Stimulated activated CD4-positive, alpha-beta T cell treated with anti-CD3 and anti-CD28 coated beads, Interleukin-4, amount 100 ng/mL, for 4 hours (primary cell): Measurements from ENCODE around the gene CCDC7.
"Not testable (repeated sequence)": the region's sequence is repeated elsewhere in the genome, so short reads cannot be mapped to it uniquely, and the experiment has no call there.

Source experiments
- DNase-seq, 2 experiments: peaks; one replicate each; pipeline ENCODE4 v3.0.0-alpha.2; 2020

Gene CCDC7

DNA sequence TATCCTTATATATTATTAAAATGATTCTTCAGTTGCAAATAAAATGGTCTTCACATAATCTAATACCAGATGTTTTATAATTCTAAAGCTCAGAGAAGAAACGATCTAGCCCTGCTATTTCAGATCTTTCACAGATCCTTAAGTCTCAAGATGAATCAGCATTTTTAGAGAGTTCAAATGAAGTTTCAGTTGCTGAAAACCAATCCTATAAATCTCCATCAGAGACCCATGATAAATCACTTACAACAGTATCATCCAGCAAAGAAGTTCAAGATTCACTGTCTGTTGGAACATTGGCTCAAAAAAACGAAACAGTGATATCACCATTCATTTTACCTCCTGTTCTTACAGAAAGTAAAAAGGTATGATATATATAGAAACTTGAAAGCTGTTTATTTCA lies 137.0 kb downstream of the CCDC7 start:
- no peak for DNase-seq

DNA sequence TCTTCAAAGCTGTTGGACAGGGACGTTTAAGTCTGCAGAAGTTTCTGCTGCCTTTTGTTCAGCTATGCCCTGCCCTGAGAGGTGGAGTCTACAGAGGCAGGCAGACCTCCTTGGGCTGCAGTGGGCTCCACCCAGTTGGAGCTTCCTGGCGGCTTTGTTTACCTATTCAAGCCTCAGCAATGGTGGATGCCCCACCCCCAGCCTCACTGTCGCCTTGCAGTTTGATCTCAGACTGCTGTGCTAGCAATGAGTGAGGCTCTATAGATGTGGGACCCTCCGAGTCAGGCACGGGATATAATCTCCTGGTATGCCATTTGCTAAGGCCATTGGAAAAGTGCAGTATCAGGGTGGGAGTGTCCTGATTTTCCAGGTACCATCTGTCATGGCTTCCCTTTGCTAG lies 152.1 kb downstream of the CCDC7 start:
- DNase-seq: not testable (repeated sequence)

DNA sequence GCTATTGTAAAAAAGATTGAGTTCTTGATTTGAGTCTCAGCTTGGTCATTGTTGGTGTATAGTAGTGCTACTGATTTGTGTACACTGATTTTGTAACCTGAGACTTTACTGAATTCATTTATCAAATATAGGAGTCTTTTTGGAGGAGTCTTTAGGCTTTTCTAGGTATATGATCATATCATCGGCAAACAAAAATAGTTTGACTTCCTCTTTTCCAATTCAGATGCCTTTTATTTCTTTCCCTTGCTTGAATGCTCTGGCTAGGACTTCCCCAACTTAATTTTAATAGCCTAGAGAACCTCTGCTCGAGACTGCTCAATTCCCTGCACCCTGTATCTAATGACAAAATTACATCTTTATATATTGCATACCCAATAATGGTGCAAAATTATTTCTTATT lies 154.4 kb downstream of the CCDC7 start:
- no peak for DNase-seq

DNA sequence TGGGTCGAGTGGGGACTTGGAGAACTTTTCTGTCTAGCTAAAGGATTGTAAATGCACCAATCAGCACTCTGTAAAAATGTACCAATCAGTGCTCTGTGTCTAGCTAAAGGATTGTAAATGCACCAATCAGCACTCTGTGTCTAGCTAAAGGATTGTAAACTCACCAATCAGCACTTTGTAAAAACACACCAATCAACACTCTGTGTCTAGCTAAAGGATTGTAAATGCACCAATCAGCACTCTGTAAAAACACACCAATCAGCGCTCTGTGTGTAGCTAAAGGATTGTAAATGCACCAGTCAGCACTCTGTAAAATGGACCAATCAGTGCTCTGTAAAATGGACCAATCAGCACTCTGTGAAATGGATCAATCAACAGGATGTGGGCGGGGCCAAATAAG lies 155.6 kb downstream of the CCDC7 start:
- DNase-seq: not testable (repeated sequence)

DNA sequence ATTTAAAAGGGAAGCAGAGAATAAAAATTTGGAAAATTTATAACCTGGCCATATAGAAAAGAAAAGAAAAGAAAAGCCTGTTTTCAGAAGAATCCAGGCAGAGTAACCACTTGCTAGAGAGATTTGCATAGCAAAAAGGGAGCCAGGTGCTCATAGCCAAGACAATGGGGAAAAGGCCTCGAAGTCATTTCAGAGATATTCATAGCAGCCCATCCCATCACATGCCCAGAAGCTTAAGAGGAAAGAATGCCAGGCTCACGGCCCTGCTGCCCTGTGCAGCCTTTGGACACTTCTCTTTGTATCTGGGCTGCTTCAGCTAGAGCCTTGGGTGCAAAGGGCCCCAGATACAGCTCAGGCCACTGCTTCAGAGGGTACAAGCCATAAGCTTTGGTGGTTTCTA lies 159.8 kb downstream of the CCDC7 start:
- no peak for DNase-seq

DNA sequence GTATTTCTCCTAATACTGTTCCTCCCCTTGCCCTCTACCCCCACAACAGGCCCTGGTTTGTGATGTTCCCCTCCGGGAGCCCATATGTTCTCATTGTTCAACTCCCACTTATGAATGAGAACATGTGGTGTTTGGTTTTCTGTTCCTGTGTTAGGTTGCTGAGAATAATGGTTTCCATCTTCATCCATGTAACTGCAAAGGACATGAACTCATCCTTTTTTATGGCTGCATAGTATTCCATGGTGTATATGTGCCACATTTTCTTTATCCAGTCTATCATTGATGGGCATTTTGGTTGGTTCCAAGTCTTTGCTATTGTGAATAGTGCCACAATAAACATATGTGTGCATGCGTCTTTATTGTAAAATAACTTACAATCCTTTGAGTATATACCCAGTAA lies 164.6 kb downstream of the CCDC7 start:
- not testable (repeated sequence) for DNase-seq

DNA sequence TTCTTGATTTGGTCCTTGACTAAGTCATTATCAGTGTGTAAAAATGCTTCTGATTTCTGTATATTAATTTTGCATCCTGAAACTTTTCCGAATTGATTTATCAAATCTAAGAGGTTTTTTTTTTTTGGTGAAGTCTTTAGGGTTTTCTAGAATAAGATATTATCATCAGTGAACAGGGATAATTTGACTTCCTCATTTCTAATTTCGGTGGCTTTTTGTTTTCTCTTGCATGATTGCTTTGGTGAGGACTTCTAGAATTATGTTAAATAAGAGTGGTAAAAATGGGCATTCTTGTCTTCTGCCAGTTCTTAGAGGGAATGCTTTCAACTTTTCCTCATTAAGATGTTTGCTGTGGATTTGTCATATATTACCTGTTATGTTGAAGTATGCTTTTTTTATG lies 170.5 kb downstream of the CCDC7 start:
- DNase-seq: no peak

DNA sequence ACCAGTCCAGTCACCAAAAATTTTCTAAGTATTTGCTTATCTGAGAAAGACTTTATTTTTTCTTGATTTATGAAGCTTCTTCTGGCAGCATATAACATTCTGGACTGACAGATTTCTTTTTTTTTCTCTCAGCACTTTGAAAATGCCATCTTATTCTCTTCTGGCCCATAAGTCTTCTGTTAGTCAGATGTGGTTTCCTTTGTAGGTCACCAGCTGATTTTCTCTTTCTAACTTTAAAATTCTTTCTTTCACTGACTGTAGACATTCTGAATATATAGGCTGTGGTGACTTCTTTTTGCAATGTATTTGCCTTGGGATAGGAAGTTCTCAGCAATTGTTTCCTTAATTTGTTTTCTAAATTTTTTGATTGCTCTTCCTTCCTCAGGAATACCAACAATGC lies 172.5 kb downstream of the CCDC7 start:
- DNase-seq: no peak

DNA sequence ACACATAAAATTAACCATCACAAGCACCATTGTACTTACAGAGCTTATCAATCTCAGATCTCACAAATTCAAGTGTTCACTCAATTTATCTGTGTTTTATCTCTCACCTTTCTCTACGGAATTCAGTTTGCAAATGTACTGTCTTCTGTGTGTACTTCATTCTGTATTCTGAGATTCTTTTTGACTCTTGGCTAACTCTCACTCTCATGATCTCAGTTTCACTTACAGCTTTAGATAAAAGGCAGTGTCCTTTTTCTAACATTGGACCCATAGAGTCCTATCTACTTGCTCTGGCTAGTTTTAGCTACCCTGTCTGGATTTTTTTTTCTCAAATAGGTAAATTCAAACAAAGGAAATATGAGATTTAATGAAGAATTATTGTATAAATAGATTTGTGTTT lies 176.0 kb downstream of the CCDC7 start:
- no peak for DNase-seq

DNA sequence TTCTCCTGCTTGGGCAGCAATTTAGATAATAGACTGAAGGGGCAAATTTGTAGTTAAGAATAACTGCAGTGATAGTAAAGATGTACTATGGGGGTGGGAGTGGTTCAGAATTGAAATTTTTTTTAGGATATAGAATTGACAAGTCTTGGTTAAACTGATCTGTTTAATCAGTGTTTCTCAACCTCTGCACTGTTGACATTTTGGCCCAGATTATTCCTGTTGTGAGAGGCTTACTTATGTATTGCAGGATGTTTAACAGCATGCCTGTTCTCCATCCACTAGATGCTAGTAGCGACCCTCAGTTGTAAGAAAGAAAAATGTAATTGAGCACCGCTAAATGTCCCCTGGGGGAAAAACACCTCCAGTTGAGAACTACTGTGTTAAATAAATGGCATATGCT lies 176.5 kb downstream of the CCDC7 start:
- DNase-seq: no peak

DNA sequence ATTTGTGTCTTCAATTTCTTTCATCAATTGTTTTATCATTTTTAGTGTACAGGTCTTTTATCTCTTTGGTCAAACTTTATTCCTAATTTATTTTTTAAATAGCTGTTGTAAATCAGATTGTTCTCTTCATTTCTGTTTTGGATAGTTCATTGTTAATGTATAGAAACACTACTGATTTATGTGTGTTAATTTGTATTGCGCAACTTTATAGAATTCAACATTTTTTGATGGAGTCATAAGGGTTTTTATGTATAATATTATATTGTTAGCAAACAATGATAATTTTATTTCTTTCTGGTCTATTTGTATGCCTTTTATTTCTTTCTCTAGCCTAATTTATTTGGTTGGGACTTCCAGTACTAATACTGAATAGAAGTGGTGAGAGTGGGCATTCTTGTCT lies 181.2 kb downstream of the CCDC7 start:
- no peak for DNase-seq

DNA sequence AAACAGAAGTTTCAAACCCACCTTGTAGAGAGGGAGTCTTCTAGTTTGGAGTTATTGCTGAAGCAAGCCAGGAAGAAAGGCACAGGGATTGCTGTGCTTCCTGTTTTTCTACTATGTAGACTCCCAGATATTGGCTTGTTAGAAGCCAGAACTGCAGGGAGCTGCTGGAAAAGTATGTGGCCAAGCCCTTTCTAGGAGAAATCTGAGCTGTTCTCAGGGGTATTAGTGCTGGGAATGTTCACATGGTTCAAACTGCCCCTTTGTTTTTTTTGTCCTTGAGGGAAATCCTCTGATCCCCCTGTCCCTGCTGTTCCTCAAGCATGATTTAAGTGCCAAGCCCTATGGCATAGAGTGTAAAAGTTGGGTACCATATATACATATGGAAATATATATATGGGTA lies 184.0 kb downstream of the CCDC7 start:
- DNase-seq: no peak

DNA sequence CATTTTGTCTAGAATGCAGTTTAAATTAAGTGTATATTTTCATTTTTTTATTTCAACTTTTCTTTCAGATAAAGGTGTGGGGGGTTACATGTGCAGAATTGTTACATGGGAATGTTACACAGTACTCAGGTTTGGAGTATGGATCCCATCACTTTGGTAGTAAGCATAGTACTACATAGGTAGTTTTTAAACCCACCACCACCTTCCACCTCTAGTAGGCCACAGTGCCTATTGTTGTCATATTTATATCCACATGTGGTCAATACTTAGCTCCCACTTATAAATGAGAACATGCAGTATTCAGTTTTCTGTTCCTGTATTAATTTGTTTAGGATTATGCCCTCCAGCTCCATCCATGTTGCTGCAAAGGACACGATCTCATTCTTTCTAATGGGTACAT lies 200.6 kb downstream of the CCDC7 start:
- no peak for DNase-seq

DNA sequence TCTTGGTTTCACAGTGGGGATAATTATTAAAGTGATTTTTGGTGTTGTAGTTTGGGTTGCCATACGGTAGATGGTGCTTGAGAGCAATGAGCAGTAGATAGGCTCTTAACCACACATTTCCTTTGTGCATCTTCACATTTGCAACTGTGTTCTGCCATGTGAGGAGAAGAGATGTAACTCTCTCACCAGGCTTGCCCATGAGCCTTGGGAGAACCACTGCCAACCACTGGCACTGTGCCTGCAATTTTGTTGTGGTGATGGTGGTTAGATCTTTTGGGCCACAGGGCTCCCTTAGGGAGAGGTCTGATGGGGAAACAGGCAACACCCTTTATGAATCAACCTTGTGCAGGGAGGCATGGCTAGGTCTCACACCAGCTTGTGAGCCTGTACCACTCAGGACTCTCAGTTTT lies 204.3 kb downstream of the CCDC7 start:
- DNase-seq: no peak

DNA sequence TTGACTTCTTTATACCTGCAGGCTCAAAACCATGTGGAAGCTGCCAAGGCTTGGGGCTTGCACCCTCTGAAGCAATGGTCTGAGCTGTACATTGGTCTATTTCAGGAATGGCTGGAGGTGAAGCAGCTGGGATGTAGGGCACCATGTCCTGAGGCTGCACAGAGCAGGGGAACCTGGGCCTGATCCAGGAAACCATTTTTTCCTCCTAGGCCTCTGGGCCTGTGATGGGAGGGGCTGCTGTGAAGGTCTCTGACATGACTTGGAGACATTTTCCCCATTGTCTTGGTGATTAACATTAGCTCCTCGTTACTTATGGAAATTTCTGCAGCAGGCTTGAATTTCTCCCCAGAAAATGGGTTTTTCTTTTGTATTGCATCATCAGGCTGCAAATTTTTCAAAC lies 211.5 kb downstream of the CCDC7 start:
- not testable (repeated sequence) for DNase-seq

DNA sequence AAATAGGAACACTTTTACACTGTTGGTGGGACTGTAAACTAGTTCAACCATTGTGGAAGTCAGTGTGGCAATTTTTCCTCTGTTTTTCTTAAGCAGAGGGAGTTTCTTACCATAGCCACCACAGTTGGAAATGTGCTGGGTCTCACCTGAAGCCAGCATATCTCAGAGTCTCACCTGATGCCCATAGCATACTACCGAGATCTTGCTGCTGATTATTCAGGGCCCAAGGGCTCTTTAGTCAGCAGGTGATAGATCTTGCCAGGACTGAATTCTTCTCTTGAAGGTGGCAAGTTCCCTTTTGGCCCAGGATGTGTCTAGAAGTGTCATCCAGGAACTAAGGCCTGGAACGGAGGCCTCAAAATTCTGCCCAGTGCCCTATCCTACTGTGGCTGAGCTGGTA lies 215.4 kb downstream of the CCDC7 start:
- no peak for DNase-seq

DNA sequence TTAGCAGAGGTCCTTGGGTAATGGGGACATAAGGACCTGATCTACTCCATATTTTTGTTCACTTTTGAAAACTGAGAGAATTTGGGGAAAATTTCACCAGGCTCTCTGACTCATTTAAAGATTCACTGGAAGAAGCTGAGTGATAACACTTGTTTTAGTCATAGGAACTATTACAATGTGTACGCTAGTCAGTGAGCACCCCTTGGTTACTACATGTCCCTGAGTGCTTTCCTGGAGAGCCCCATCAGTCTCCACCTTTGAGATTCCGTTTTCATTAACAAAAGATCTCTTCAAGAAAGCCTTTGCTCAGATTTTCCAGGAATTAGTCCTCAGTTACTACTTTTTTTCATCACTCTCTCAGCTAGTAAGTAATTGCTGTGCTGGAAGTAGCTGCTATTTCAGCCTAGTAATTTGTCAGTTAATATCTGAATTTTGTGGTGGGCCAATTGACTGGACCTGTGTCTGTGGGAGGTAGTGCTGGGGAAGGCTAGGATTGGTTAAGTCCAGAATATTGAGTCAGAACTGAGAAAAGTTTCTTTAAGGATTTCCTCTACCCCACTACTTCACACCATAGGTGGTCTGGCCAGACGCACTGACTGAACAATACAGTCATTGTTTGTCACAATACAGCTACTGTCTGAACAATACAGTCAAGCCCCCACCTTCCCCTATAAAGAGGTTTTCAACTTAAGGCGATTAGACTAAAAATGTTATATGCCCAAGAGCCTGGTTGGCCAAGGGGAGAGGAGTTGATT lies 235.0 kb downstream of the CCDC7 start:
- DNase-seq: no peak

DNA sequence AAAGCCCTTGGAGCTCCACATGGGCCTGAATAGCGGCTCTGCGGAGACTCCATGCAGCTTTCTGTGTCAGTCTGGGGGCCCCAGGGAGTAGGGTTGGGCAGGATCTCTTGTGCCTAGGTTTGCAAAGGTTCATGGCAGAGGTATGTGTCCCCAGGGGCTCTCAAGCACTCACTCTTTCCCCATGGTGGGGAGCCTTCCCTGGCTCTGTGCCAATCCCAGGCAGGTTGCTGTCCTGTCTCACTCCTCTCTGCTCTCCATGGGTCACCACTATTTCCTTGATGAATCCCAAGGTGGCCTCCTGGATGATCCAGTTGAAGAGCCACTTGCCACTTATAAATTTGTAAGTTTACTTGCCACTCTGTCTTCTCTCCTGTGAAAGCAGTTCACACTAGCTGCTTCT lies 238.4 kb downstream of the CCDC7 start:
- DNase-seq: no peak

DNA sequence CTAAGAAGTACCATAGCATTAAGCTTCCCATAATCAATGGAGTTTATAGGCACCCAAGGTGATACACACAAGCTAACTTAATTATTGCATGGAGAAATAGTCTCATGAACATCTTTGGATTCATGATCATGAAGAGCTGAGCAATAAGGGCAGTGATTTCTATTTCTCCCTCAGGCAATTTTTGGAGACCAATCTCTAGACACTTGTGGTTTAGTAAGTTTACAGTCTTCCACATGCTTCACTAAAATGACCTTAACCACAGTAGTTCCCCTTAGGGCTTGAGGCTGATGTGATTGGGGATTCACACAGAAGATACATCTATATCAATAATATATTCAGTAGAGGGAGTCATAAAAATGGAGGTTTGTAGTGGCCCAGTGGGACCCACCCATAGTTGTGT lies 241.2 kb downstream of the CCDC7 start:
- DNase-seq: no peak

DNA sequence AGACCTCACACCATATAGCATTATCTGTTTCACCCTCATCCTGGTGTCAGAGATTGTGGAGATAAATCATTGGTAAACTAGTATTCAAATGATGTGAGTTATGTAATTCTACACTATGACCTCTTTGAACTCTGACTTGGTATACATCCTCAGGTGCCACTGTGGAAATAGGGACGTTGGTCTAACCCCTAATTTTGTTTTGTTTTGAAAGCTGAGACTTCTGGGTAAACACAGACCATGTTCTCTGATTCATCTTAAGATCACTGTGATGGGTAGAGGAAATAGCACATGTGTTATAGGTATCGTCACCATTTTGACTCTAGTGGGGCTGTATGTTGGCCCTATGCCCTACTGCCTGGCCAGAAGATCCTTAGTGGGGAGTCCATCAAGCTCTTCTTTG lies 241.6 kb downstream of the CCDC7 start:
- DNase-seq: no peak

DNA sequence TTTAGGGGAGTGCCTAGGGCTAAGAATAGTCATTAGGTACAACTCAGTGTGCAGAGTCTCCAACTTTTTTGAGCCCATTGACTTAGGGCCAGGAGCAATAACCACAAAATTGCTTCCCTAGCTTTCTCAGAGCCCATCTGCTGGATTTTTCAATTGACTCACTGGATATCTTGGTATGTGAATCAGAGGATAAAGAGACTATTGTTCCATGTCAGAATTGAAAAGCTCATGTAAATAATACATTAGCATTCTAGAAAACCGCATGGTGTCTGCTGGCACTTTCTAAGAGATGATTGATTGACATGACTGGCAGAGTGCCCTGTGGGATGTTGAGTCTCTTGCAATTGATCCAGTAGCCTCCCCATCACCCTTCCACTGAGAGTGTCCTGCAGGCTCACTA lies 246.2 kb downstream of the CCDC7 start:
- no peak for DNase-seq

DNA sequence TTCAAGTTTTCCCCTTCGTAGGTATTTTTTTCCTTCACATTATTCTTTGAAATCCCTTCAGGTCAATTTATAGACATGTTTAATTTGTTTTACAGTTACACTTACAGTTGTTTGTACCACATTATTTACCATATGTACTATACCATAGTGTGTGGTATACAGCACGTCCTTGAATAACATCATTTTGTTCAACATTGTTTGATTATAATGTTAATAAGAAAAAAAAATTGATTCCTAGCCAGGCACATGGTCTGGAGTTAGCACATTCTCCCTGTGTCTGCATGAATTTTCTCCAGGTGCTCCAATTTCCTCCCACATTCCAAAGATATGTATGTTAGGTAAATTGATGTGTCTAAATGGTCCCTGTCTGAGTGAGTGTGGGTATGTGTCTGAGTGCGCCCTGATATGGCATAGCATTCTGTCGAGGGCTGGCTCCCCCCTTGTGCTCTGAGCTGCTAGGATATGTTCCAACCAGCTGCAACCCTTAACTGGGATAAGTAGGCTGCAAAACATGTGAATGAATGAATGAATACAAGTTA lies 247.6 kb downstream of the CCDC7 start:
- no peak for DNase-seq

DNA sequence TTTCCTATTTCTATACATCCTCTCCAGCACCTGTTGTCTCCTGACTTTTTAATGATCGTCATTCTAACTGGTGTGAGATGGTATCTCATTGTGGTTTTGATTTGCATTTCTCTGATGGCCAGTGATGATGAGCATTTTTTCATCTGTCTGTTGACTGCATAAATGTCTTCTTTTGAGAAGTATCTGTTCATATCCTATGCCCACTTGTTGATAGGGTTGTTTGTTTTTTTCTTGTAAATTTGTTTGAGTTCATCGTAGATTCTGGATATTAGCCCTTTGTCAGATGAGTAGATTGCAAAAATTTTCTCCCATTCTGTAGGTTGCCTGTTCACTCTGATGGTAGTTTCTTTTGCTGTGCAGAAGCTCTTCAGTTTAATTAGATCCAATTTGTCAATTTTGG lies 253.7 kb downstream of the CCDC7 start:
- not testable (repeated sequence) for DNase-seq

DNA sequence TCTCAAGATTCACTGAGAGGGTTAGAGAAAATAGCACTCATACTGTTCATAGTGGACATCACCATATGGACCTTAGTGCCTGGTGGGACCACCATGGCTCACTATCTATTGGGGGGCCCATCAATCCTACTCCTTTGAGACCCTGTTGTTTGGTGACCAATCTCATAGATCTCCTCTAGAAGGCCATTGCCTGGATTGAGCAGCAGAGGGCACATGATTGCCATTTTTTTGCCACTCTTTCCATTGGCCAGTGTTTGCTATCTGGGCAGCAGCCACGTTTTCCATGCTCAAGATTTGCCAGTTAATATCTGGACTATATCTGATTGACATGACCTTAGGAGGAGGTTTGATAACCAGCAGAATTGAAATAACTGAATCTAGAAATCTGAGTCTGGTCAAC lies 267.6 kb downstream of the CCDC7 start:
- DNase-seq: no peak

DNA sequence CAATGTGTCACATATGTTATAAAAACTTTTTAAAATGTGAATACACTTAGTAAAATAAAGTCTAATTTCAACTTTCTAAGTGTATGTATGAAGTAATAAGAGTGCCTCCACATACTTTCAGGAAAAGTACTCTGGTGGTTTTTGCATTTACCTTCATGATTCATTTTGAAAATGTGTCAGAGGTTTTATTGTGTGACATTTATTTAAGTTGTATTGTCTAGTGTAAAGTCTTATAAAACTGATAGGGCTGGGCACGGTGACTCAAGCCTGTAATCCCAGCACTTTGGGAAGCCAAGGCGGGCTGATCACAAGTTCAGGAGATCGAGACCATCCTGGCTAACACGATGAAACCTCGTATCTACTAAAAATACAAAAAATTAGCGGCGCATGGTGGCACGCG lies 285.6 kb downstream of the CCDC7 start:
- DNase-seq: no peak
